ENCODE data around the gene XRCC3.

- TF ChIP-seq EZH2 (IDR thresholded peaks at IDR 0.05; ENCODE audit: insufficient read depth, poor library complexity, severe bottlenecking) = no peak
- no peak for TF ChIP-seq EZH2phosphoT487 (IDR thresholded peaks at IDR 0.05; ENCODE audit: insufficient read depth, low read depth)
Observed at GRCh38 chr14:103762541-103762940, 47.3 kb upstream of the XRCC3 start.
